ENCODE data around the gene CLK2.

Gene CLK2

DNA sequence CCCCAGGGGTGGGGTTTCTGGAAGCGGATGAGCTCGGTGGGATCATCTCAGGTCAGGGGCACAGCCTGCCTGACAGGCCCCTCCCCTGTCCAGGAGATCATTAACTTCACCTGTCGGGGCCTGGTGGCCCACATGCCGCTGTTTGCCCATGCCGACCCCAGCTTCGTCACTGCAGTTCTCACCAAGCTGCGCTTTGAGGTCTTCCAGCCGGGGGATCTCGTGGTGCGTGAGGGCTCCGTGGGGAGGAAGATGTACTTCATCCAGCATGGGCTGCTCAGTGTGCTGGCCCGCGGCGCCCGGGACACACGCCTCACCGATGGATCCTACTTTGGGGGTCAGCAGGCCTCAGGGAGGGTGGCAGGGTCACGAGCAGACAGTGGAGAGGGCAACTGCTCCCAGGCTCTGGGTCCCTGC, 12.3 kb upstream of the CLK2 start:
- no peaks in the 10 kb centered on the region for H3K27me3 Mint-ChIP-seq (ENCODE audit: low read depth)
- no peak overlapping the region for H3K27ac Mint-ChIP-seq
- H3K4me1 Mint-ChIP-seq: no peaks in the 10 kb centered on the region
- TF ChIP-seq CTCF (IDR thresholded peaks at IDR 0.05; ENCODE audit: unreplicated experiment in 3 of 3): no peak
- no peak overlapping the region for H3K4me3 Mint-ChIP-seq
- H3K36me3 Mint-ChIP-seq (ENCODE audit: low read depth): peaks cover 8% of the 10 kb centered on the region
- H3K9me3 Mint-ChIP-seq: no peaks in the 10 kb centered on the region

DNA sequence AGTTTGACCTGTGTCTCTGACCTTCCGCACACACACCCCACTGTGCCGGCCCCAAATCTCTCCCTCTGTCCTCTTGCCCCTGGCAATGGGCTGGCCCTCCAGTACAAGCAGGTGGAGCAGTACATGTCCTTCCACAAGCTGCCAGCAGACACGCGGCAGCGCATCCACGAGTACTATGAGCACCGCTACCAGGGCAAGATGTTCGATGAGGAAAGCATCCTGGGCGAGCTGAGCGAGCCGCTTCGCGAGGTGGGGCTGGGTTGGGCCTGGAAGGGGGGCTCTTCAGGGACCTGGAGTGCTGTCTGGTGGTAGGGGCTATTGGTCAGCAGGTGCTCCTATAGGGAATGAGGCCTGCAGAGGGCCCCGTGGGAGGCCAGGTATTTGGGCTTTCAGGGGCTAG, 11.8 kb upstream of the CLK2 start:
- Mint-ChIP-seq H3K36me3 (ENCODE audit: low read depth) (peaks cover 8% of the 10 kb centered on the region), H3K4me3 (no peak overlapping the region), H3K9me3 (no peaks in the 10 kb centered on the region), H3K4me1 (no peaks in the 10 kb centered on the region), H3K27me3 (ENCODE audit: low read depth) (no peaks in the 10 kb centered on the region), H3K27ac (no peak overlapping the region)
- no peak for TF ChIP-seq CTCF (IDR thresholded peaks at IDR 0.05; ENCODE audit: unreplicated experiment in 3 of 3)

- Mint-ChIP-seq H3K9me3 (no peaks in the 10 kb centered on the region), H3K27me3 (ENCODE audit: low read depth) (no peaks in the 10 kb centered on the region), H3K27ac (no peak overlapping the region), H3K36me3 (ENCODE audit: low read depth) (peaks cover 8% of the 10 kb centered on the region), H3K4me3 (no peak overlapping the region), H3K4me1 (no peaks in the 10 kb centered on the region)
- no peak for TF ChIP-seq CTCF (IDR thresholded peaks at IDR 0.05; ENCODE audit: unreplicated experiment in 3 of 3)
Measured at GRCh38 chr1:155284476-155284875, 11.2 kb upstream of the CLK2 start.

DNA sequence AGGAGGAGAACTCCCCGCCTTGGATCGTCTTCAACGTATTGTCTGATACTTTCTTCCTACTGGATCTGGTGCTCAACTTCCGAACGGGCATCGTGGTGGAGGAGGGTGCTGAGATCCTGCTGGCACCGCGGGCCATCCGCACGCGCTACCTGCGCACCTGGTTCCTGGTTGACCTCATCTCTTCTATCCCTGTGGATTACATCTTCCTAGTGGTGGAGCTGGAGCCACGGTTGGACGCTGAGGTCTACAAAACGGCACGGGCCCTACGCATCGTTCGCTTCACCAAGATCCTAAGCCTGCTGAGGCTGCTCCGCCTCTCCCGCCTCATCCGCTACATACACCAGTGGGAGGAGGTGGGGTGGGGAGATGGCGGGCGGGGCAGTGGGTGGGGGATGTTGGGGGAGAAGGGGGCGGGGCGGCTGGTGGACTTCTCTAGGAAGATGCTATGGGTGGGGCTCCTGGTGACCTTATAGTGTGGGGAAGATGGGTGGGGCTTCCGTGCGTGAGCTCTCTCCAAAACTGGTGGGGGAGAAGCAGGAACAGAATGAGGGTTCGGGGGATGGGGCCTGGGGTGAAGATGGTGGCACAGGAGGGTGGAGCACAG, 9.3 kb upstream of the CLK2 start:
- no peak overlapping the region for H3K27ac Mint-ChIP-seq
- H3K36me3 Mint-ChIP-seq (ENCODE audit: low read depth): peaks cover 8% of the 10 kb centered on the region
- no peaks in the 10 kb centered on the region for H3K9me3 Mint-ChIP-seq
- no peak for TF ChIP-seq CTCF (IDR thresholded peaks at IDR 0.05; ENCODE audit: unreplicated experiment in 3 of 3)
- peaks cover 9% of the 10 kb centered on the region for H3K4me1 Mint-ChIP-seq
- H3K4me3 Mint-ChIP-seq: peak overlapping the region in 1 of 3 experiments; percentile 52
- H3K27me3 Mint-ChIP-seq (ENCODE audit: low read depth): no peaks in the 10 kb centered on the region

DNA sequence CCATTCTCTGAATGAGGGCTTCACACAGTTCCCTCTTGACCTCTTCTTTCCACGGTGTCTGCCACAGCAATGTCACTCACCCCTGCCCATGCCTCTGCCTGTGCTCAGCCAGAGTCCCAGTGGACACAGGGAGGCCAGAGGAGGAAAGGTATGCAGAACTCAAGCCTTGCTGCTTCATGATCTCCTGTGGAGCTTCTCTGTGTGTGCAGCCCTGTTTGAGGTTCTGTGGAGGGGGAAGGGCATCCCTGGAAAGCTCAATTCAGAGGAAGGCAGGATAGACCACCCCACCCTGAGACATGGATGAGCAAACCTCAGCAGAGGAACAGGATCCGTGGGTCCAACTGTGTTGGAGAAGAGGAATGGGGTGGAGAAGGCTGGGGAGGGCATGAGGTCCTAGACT, 6.0 kb upstream of the CLK2 start:
- peak overlapping the region; percentile 18 to 65 (median 53) for H3K4me3 Mint-ChIP-seq
- H3K36me3 Mint-ChIP-seq (ENCODE audit: low read depth): peaks cover 8% of the 10 kb centered on the region
- H3K27me3 Mint-ChIP-seq (ENCODE audit: low read depth): no peaks in the 10 kb centered on the region
- no peak for TF ChIP-seq CTCF (IDR thresholded peaks at IDR 0.05; ENCODE audit: unreplicated experiment in 3 of 3)
- no peaks in the 10 kb centered on the region for H3K9me3 Mint-ChIP-seq
- H3K4me1 Mint-ChIP-seq: peaks cover 20% of the 10 kb centered on the region
- H3K27ac Mint-ChIP-seq: no peak overlapping the region

DNA sequence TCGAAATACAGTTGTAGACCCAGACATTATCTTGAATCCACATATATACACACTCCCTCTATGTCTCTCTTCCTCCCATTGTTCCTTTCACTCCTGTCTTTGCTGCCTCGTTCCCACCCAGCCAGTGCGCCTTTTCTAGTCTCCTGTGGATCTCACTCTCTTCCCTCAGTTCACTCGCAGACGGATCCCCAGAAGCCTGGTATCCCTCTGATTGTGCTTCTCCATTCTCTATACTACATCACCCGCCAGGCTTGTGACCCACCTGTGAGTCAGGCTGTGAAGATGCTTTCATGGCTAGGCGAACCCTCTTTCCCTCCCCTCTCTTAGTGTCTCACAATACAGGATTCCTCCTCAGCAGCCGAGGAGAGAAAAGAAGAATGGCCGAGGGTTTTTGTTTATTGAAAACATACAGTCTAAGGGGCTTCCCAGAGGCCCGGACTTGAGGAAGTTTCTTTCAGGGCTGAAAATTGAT, 5.4 kb upstream of the CLK2 start:
- no peak for TF ChIP-seq CTCF (IDR thresholded peaks at IDR 0.05; ENCODE audit: unreplicated experiment in 3 of 3)
- peak overlapping the region in 1 of 3 experiments; percentile 48 for H3K27ac Mint-ChIP-seq
- H3K36me3 Mint-ChIP-seq (ENCODE audit: low read depth): peaks cover 8% of the 10 kb centered on the region
- no peaks in the 10 kb centered on the region for H3K27me3 Mint-ChIP-seq (ENCODE audit: low read depth)
- H3K4me3 Mint-ChIP-seq: peak overlapping the region; percentile 82 to 88 (median 84)
- peaks cover 22% of the 10 kb centered on the region for H3K4me1 Mint-ChIP-seq
- no peaks in the 10 kb centered on the region for H3K9me3 Mint-ChIP-seq

All from nephron (organoid).